H1 (cell line): ENCODE data around the gene CMSS1. TPM values are rescaled to one million over a fixed set of nuclear protein-coding genes. Genes with fewer than 3 reads are reported as not detected.

Experiments used
- CTCF ChIA-PET: fragments of 300-600 bp; sonication (Branson Sonifier 250); formaldehyde crosslinking; loops from one replicate; lab custom pipeline; 2021; ENCODE audit not compliant: partially characterized antibody; lab: Charles Lee
- POLR2A ChIA-PET: fragments of 300-600 bp; sonication (Branson Sonifier 250); formaldehyde crosslinking; loops from one replicate; lab custom pipeline; 2021; ENCODE audit warnings: inconsistent platforms; ENCODE audit not compliant: partially characterized antibody; lab: Charles Lee
- DNase-seq, 2 experiments: peaks; one replicate each; pipeline versions ENCODE4 v3.0.0 to v3.0.0-alpha.2; 2010 to 2022; ENCODE audit warnings: low spot score in 2 of 2, low read depth in 1 of 2, mixed read lengths in 1 of 2
- FAIRE-seq: peaks from 2 replicates; lab custom pipeline; 2011; peaks lifted over from hg19 to GRCh38; lab: Jason Lieb, UNC
- H2AFZ ChIP-seq: 2 replicates; pipeline ENCODE4 v1.8.1; 2012; ENCODE audit warnings: low read length, inconsistent platforms
- H2AK5ac ChIP-seq: 2 replicates; pipeline ENCODE4 v1.6.1; 2013; ENCODE audit warnings: low read depth, low read length
- H2BK120ac ChIP-seq: replicated peaks from 2 replicates; pipeline ENCODE3; 2013; ENCODE audit warnings: low read depth, low read length, inconsistent platforms
- H2BK12ac ChIP-seq: 2 replicates; pipeline ENCODE4 v1.6.1; 2013; ENCODE audit warnings: low read depth, low read length
- H2BK15ac ChIP-seq: 2 replicates; pipeline ENCODE4 v1.6.1; 2013; ENCODE audit warnings: low read length
- H2BK20ac ChIP-seq: 2 replicates; pipeline ENCODE4 v1.6.1; 2013; ENCODE audit warnings: low read length
- H2BK5ac ChIP-seq: 2 replicates; pipeline ENCODE4 v1.6.1; 2013; ENCODE audit warnings: low read depth, low read length
- H3K14ac ChIP-seq: 2 replicates; pipeline ENCODE4 v1.6.1; 2013; ENCODE audit warnings: inconsistent platforms; ENCODE audit not compliant: insufficient read length
- H3K18ac ChIP-seq: 2 replicates; pipeline ENCODE4 v1.6.1; 2013; ENCODE audit warnings: low read length; ENCODE audit errors: extremely low read depth
- H3K23ac ChIP-seq: 2 replicates; pipeline ENCODE4 v1.6.1; 2013; ENCODE audit warnings: inconsistent platforms; ENCODE audit not compliant: insufficient read length
- H3K23me2 ChIP-seq: 2 replicates; pipeline ENCODE4 v1.6.1; 2013; ENCODE audit warnings: low read depth, low read length
- H3K27ac ChIP-seq: 2 replicates; pipeline ENCODE4 v1.6.1; 2011; ENCODE audit warnings: low read depth, low read length, inconsistent platforms
- H3K27me3 ChIP-seq, 4 experiments: replicated peaks in 1 of 4; 1 replicate in 1 of 4; 2 replicates in 3 of 4; pipeline versions ENCODE4 v1.6.1 to v1.8.1; 2011 to 2013; ENCODE audit warnings: low read length in 3 of 4, mild to moderate bottlenecking in 3 of 4, inconsistent platforms in 2 of 4, mixed read lengths in 2 of 4, moderate library complexity in 1 of 4; ENCODE audit not compliant: control insufficient read depth in 3 of 4, insufficient read depth in 3 of 4; ENCODE audit errors: extremely low read depth in 1 of 4
- H3K36me3 ChIP-seq, 4 experiments: 2 replicates each; pipeline versions ENCODE4 v1.6.1 to v1.8.1; 2011 to 2013; ENCODE audit warnings: mild to moderate bottlenecking in 4 of 4, low read length in 3 of 4, moderate library complexity in 2 of 4, control low read depth in 1 of 4, inconsistent platforms in 1 of 4; ENCODE audit not compliant: insufficient read depth in 4 of 4, control insufficient read depth in 2 of 4
- H3K4ac ChIP-seq: replicated peaks from 2 replicates; pipeline ENCODE3; 2013; ENCODE audit warnings: low read length, low read depth, mixed read lengths, inconsistent platforms; ENCODE audit not compliant: insufficient read length
- H3K4me1 ChIP-seq, 4 experiments: replicated peaks in 1 of 4; 1 replicate in 1 of 4; 2 replicates in 3 of 4; pipeline versions ENCODE4 v1.6.1 to v1.8.1; 2011 to 2013; ENCODE audit warnings: low read length in 3 of 4, inconsistent platforms in 2 of 4, mixed read lengths in 1 of 4; ENCODE audit not compliant: insufficient read depth in 4 of 4, control insufficient read depth in 3 of 4
- H3K4me2 ChIP-seq, 2 experiments: 2 replicates each; pipeline versions ENCODE4 v1.6.1 to v1.8.1; 2011 to 2013; ENCODE audit warnings: low read depth in 2 of 2, low read length in 2 of 2, control low read depth in 1 of 2, inconsistent platforms in 1 of 2, mild to moderate bottlenecking in 1 of 2; ENCODE audit not compliant: insufficient read depth in 1 of 2
- H3K4me3 ChIP-seq, 4 experiments: fragments of 200-600, 300-600 bp in 1 of 4; sonication (generic), shearing (Covaris generic), sonication (Bioruptor Twin) in 1 of 4; 2 replicates each; pipeline versions ENCODE4 v1.5.1 to v1.8.1; 2011 to 2016; ENCODE audit warnings: low read length in 4 of 4, low read depth in 3 of 4, control low read depth in 2 of 4, inconsistent platforms in 2 of 4, mild to moderate bottlenecking in 2 of 4, mixed read lengths in 1 of 4, moderate library complexity in 1 of 4; ENCODE audit not compliant: insufficient read depth in 2 of 4; ENCODE audit errors: extremely low read depth in 1 of 4
- H3K56ac ChIP-seq: replicated peaks from 2 replicates; pipeline ENCODE3; 2013; ENCODE audit warnings: low read depth, mild to moderate bottlenecking, mixed read lengths, low read length, inconsistent platforms; ENCODE audit not compliant: insufficient read length
- H3K79me1 ChIP-seq: 2 replicates; pipeline ENCODE4 v1.6.1; 2013; ENCODE audit warnings: low read depth, low read length, control low read depth
- H3K79me2 ChIP-seq, 2 experiments: 2 replicates each; pipeline versions ENCODE4 v1.6.1 to v1.8.1; 2012 to 2013; ENCODE audit warnings: low read length in 2 of 2, mild to moderate bottlenecking in 2 of 2, inconsistent platforms in 1 of 2; ENCODE audit not compliant: insufficient read depth in 2 of 2, control insufficient read depth in 1 of 2
- H3K9ac ChIP-seq, 4 experiments: replicated peaks in 1 of 4; 1 replicate in 1 of 4; 2 replicates in 3 of 4; pipeline versions ENCODE4 v1.6.1 to v1.8.1; 2011 to 2013; ENCODE audit warnings: low read depth in 3 of 4, low read length in 3 of 4, control low read depth in 2 of 4, mild to moderate bottlenecking in 2 of 4, moderate library complexity in 2 of 4, inconsistent platforms in 1 of 4; ENCODE audit errors: extremely low read depth in 1 of 4
- H3K9me3 ChIP-seq, 2 experiments: 2 replicates each; pipeline versions ENCODE4 v1.6.1 to v1.8.1; 2012 to 2013; ENCODE audit warnings: mild to moderate bottlenecking in 2 of 2, moderate library complexity in 2 of 2, control low read depth in 1 of 2, inconsistent platforms in 1 of 2, low read depth in 1 of 2, low read length in 1 of 2, mixed read lengths in 1 of 2; ENCODE audit not compliant: insufficient read depth in 2 of 2
- H4K20me1 ChIP-seq, 2 experiments: replicated peaks in 1 of 2; 2 replicates each; pipeline versions ENCODE3 to v1.8.1; 2011 to 2013; ENCODE audit warnings: inconsistent platforms in 2 of 2, low read length in 2 of 2, mild to moderate bottlenecking in 1 of 2; ENCODE audit not compliant: insufficient read depth in 2 of 2, control insufficient read depth in 1 of 2
- H4K5ac ChIP-seq: 2 replicates; pipeline ENCODE4 v1.6.1; 2013; ENCODE audit warnings: low read length, low read depth, mixed read lengths, inconsistent platforms; ENCODE audit not compliant: insufficient read length
- H4K8ac ChIP-seq: 2 replicates; pipeline ENCODE4 v1.8.0; 2013; ENCODE audit warnings: mild to moderate bottlenecking, moderate library complexity, low read length, inconsistent platforms; ENCODE audit not compliant: insufficient read depth; ENCODE audit errors: extremely low read depth
- H4K91ac ChIP-seq: replicated peaks from 2 replicates; pipeline ENCODE3; 2013; ENCODE audit warnings: low read length, mixed read lengths, inconsistent platforms; ENCODE audit not compliant: insufficient read length
- EZH2 ChIP-seq: fragments of 200-600 bp; sonication (generic); IDR thresholded peaks from 2 replicates; pipeline ENCODE4 v1.7.1; 2012; ENCODE audit warnings: low read depth, mild to moderate bottlenecking, moderate library complexity, low read length, inconsistent platforms; ENCODE audit not compliant: severe bottlenecking
- HDAC6 ChIP-seq: IDR thresholded peaks from one replicate; pipeline ENCODE4 v1.7.1; 2012; ENCODE audit warnings: low read depth, mild to moderate bottlenecking, inconsistent platforms, low read length, moderate library complexity
- JUN ChIP-seq: IDR thresholded peaks from 2 replicates; pipeline ENCODE4 v1.6.1; 2011; ENCODE audit warnings: low read depth, mild to moderate bottlenecking, improper control_type of control experiment, low read length
- MAFK ChIP-seq: IDR thresholded peaks from 2 replicates; pipeline ENCODE4 v1.6.1; 2012; ENCODE audit warnings: low read depth, mild to moderate bottlenecking, improper control_type of control experiment, low read length
- POLR2A ChIP-seq, 2 experiments: IDR thresholded peaks; 1 replicate in 1 of 2; 2 replicates in 1 of 2; pipeline ENCODE4 v1.6.1; 2011; ENCODE audit warnings: low read depth in 2 of 2, low read length in 2 of 2, mild to moderate bottlenecking in 2 of 2; ENCODE audit errors: control extremely low read depth in 1 of 2
- RAD21 ChIP-seq, 2 experiments: IDR thresholded peaks in 1 of 2; conservative IDR thresholded peaks in 1 of 2; 2 replicates each; pipeline ENCODE4 v1.6.1; 2011; ENCODE audit warnings: low read depth in 2 of 2, low read length in 2 of 2, improper control_type of control experiment in 1 of 2, inconsistent platforms in 1 of 2, mild to moderate bottlenecking in 1 of 2, moderate library complexity in 1 of 2
- SIX5 ChIP-seq: IDR thresholded peaks from 2 replicates; pipeline ENCODE4 v1.6.1; 2011; ENCODE audit warnings: mild to moderate bottlenecking, low read depth, low read length
- SP2 ChIP-seq: IDR thresholded peaks from 2 replicates; pipeline ENCODE4 v1.6.1; 2012; ENCODE audit warnings: mild to moderate bottlenecking, low read length, inconsistent platforms
- SRF ChIP-seq: IDR thresholded peaks from 2 replicates; pipeline ENCODE4 v1.6.1; 2011; ENCODE audit warnings: mild to moderate bottlenecking, low read depth, low read length, moderate library complexity
- TEAD4 ChIP-seq: IDR thresholded peaks from 2 replicates; pipeline ENCODE4 v1.6.1; 2012; ENCODE audit warnings: low read depth, low read length, inconsistent platforms, mixed read lengths
- YY1 ChIP-seq: IDR thresholded peaks from 2 replicates; pipeline ENCODE4 v1.6.1; 2011; ENCODE audit warnings: low read depth, mild to moderate bottlenecking, low read length
- WGBS, 2 experiments: shearing (Covaris generic) in 1 of 2; methylation state at CpG; one replicate each; pipeline versions ENCODE4 v1.1.6 to v1.1.7; 2013 to 2015; ENCODE audit warnings: low lambda C conversion rate in 2 of 2, mixed read lengths in 2 of 2, inconsistent platforms in 1 of 2, low coverage in 1 of 2, missing lambda C conversion rate in 1 of 2; ENCODE audit not compliant: insufficient replicate concordance in 2 of 2, insufficient coverage in 1 of 2, insufficient read length in 1 of 2; ENCODE audit errors: extremely low coverage in 1 of 2, missing lambda C conversion rate in 1 of 2; 5-methylcytosine and 5-hydroxymethylcytosine counted together
- polyA plus RNA-seq, 7 experiments: library from polyadenylated mRNA; depleted of rRNA in 3 of 7; stranded (reverse) in 5 of 7; unstranded in 2 of 7; fragments of >200 nt in 5 of 7; fragments of 200-250 nt in 2 of 7; gene quantifications; 1 replicate in 5 of 7; 2 replicates in 1 of 7; 4 replicates in 1 of 7; pipeline versions ENCODE4 v1.2.1 to v1.2.3, GENCODE V29; 2011 to 2013; ENCODE audit warnings: missing spikeins in 2 of 7, mixed read lengths in 2 of 7
- total RNA-seq: library from RNA; stranded (reverse); fragmentation: NEBNext Ultra II Directional; extraction: Animal tissue kit (Norgen Biotek cat#: 25700); gene quantifications from 2 replicates; pipeline ENCODE4 v1.2.1, GENCODE V29; 2021

Gene CMSS1
- total and polyA plus RNA-seq, 2 of the 8 experiments (the other 6 are each of a cell fraction or from before 2014, with no cell fraction given), result 15.2 to 75.1 TPM

DNA sequence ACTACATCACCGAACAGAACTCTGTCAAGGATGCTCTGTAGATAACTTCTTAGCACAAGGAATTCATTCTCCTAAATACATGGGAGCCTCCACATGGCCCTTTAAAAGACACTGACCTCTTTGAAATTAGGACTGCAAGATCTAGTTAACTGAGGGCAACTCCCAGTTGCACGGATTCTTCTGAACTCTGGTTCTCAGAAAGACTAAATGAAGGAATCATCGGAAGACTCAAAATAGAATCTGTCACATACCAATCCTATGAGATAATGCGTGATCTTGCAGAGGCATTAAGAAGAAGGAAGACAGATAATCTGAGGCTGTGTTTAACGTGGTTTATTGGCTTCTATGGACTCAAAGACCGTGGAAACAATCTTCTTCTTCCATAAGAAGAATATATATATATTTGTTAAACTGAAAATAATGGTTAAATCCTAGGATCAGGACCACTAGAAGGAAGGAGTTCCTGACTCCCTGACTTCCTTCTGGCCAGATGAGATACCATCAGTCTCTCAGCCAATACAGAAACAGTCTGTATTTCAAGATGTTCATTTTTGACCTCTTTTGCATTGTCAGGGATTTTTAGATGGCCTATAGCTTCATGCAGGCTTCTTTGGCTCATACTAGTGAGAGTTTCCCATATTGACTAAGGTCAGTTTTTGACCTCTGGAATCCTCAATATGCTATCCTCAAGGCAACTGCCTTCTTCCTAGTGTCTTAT lies 409.2 kb downstream of the CMSS1 start:
- Histone ChIP-seq H3K4me1 (no peaks in the 10 kb centered on the region), H2AFZ (no peak overlapping the region), H3K27ac (no peak overlapping the region), H2BK5ac (no peak overlapping the region), H3K4me3 (no peak overlapping the region), H3K27me3 (no peaks in the 10 kb centered on the region), H3K23ac (no peak overlapping the region), H3K18ac (no peak overlapping the region), H3K9me3 (no peaks in the 10 kb centered on the region; a peak in 1 of 4 replicates), H3K56ac (no peak overlapping the region), H3K9ac (no peak overlapping the region), H2BK120ac (no peak overlapping the region), H3K23me2 (no peaks in the 10 kb centered on the region), H4K8ac (no peak overlapping the region), H3K79me2 (no peaks in the 10 kb centered on the region), H2BK15ac (no peak overlapping the region), H3K4me2 (no peak overlapping the region), H3K79me1 (no peaks in the 10 kb centered on the region), H2BK12ac (no peak overlapping the region), H3K14ac (no peak overlapping the region), H4K91ac (no peak overlapping the region), H3K4ac (no peak overlapping the region), H4K20me1 (no peaks in the 10 kb centered on the region), H3K36me3 (no peaks in the 10 kb centered on the region), H2AK5ac (no peak overlapping the region), H4K5ac (no peak overlapping the region), H2BK20ac (no peak overlapping the region)
- WGBS, 2 experiments, result 91% methylated on average over 6 of the region's 6 CpGs; no CpG with 5 or more reads in 1 of the 2 experiments
- FAIRE-seq (no peak), DNase-seq (no peak)
- TF ChIP-seq POLR2A (IDR thresholded peaks at IDR 0.05; ENCODE audit: control extremely low read depth in 1 of 2, low read depth in 2 of 2, low read length in 2 of 2), result no peak
- TF ChIP-seq YY1, result no peak
- TF ChIP-seq EZH2, result no peak
- no peak for TF ChIP-seq SRF
- TF ChIP-seq SIX5, result no peak
- no peak for TF ChIP-seq TEAD4
- TF ChIP-seq HDAC6, result no peak
- no peak for TF ChIP-seq JUN
- no peak for TF ChIP-seq MAFK
- no peak for TF ChIP-seq SP2
- TF ChIP-seq RAD21 (IDR thresholded peaks at IDR 0.05 in 1 of 2, conservative IDR thresholded peaks at IDR 0.05 in 1 of 2; ENCODE audit: low read depth in 2 of 2, low read length in 2 of 2), result no peak
- POLR2A ChIA-PET, result no interaction called here
- CTCF ChIA-PET, result interaction anchor here (0.8 to 0.9 kb wide), 3 partner anchors 10 to 152 kb away, joined by 4 read pairs; no protein-coding TSS in a partner anchor
